Lower leg skin (tissue), 3 donors: ENCODE data around the gene MIGA1.

Experiments
- POLR2A ChIP-seq, 2 donors: fragments of 450-650 bp; IDR thresholded peaks; one replicate each; pipeline ENCODE4 v1.6.1; 2016 to 2017; ENCODE audit warnings: antibody characterized with exemption in 2 of 2, mild to moderate bottlenecking in 1 of 2, moderate library complexity in 1 of 2
- TF ChIP-seq, protein P1 (sequence below), 3 donors: fragments of 450-650 bp; IDR thresholded peaks; one replicate each; pipeline ENCODE4 v1.5.1; 2016; ENCODE audit warnings: antibody characterized with exemption in 3 of 3, mild to moderate bottlenecking in 3 of 3, moderate library complexity in 2 of 3

- TF ChIP-seq, protein P1, sequence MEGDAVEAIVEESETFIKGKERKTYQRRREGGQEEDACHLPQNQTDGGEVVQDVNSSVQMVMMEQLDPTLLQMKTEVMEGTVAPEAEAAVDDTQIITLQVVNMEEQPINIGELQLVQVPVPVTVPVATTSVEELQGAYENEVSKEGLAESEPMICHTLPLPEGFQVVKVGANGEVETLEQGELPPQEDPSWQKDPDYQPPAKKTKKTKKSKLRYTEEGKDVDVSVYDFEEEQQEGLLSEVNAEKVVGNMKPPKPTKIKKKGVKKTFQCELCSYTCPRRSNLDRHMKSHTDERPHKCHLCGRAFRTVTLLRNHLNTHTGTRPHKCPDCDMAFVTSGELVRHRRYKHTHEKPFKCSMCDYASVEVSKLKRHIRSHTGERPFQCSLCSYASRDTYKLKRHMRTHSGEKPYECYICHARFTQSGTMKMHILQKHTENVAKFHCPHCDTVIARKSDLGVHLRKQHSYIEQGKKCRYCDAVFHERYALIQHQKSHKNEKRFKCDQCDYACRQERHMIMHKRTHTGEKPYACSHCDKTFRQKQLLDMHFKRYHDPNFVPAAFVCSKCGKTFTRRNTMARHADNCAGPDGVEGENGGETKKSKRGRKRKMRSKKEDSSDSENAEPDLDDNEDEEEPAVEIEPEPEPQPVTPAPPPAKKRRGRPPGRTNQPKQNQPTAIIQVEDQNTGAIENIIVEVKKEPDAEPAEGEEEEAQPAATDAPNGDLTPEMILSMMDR (IDR thresholded peaks at IDR 0.05): no peak
- no peak for TF ChIP-seq POLR2A (IDR thresholded peaks at IDR 0.05)
These were observed 55.4 kb downstream of the MIGA1 start for GRCh38 chr1:77834771-77835334.
